Cardiac septum (tissue), 1 donor: ENCODE measurements around the gene LRRC9. TPM values are rescaled to one million over a fixed set of nuclear protein-coding genes. Genes with fewer than 3 reads are reported as not detected.
"Not testable (repeated sequence)": the region's sequence is repeated elsewhere in the genome, so short reads cannot be mapped to it uniquely, and the experiment has no call there.

Experiments
- DNase-seq: peaks from one replicate; pipeline ENCODE4 v3.0.0-alpha.2; 2020; ENCODE audit warnings: low spot score
- intact Hi-C: fragments of 100-400 bp; cut with DNase I; formaldehyde crosslinking; loops from one replicate; pipeline ENCODE4 v1.14.0; 2022
- total RNA-seq: library from RNA; stranded (reverse); fragmentation: NEBNext Ultra II Directional; extraction: Animal tissue kit (Norgen Biotek cat#: 25700); gene quantifications from one replicate; pipeline ENCODE4 v1.2.1, GENCODE V29; 2021
- donor health status: DM: no; HTN: no; CAD: no.

The LRRC9 gene
- total RNA-seq, 1 donor from 2014 or later: 0.24 TPM

- intact Hi-C loops: no loop called here
- no peak for DNase-seq
These were observed 105.6 kb downstream of the LRRC9 start for GRCh38 chr14:60025571-60025970.

- no peak for DNase-seq
- intact Hi-C loops: no loop called here
These were observed 115.2 kb downstream of the LRRC9 start for GRCh38 chr14:60035177-60035576.

- DNase-seq, intact Hi-C loops: not testable (repeated sequence)
These were observed 128.0 kb downstream of the LRRC9 start for GRCh38 chr14:60047976-60048375.

GRCh38 chr14:60051721-60052221, 131.8 kb downstream of the LRRC9 start:
- intact Hi-C loops: loop anchor here (10.0 kb wide), 1 partner anchor 87 kb away; no protein-coding TSS in a partner anchor
- no peak for DNase-seq

GRCh38 chr14:60058087-60058486, 138.1 kb downstream of the LRRC9 start:
- DNase-seq: no peak
- intact Hi-C loops: loop anchor here (10.0 kb wide), 1 partner anchor 93 kb away; no protein-coding TSS in a partner anchor

- intact Hi-C loops: no loop called here
- DNase-seq: no peak
These were observed 141.4 kb downstream of the LRRC9 start for GRCh38 chr14:60061371-60061770.

GRCh38 chr14:60064491-60065072, 144.6 kb downstream of the LRRC9 start:
- DNase-seq: no peak
- intact Hi-C loops: loop anchor here (5.0 kb wide), 2 partner anchors 103 to 118 kb away; partner anchors contain the start of gene DHRS7

- intact Hi-C loops: loop anchor here (5.0 kb wide), 2 partner anchors 99 to 114 kb away; partner anchors contain the start of gene DHRS7
These were observed 147.9 kb downstream of the LRRC9 start for GRCh38 chr14:60067882-60068281.

GRCh38 chr14:60079723-60080122, 159.8 kb downstream of the LRRC9 start:
- intact Hi-C loops: no loop called here
- no peak for DNase-seq

More at GRCh38 chr14:60067882-60068281, 147.9 kb downstream of the LRRC9 start:
- no peak for DNase-seq

- DNase-seq: no peak
- intact Hi-C loops: no loop called here
These were observed 165.1 kb downstream of the LRRC9 start for GRCh38 chr14:60085085-60085484.

GRCh38 chr14:60085693-60086092, 165.7 kb downstream of the LRRC9 start:
- intact Hi-C loops: no loop called here
- no peak for DNase-seq

GRCh38 chr14:60087668-60088067, 167.7 kb downstream of the LRRC9 start:
- intact Hi-C loops: no loop called here
- no peak for DNase-seq

- DNase-seq: no peak
- intact Hi-C loops: no loop called here
These were observed 169.3 kb downstream of the LRRC9 start for GRCh38 chr14:60089221-60089620.

- no peak for DNase-seq
- intact Hi-C loops: loop anchor here (2.0 kb wide), 1 partner anchor 74 kb away; the partner anchor contains the start of gene DHRS7
These were observed 171.0 kb downstream of the LRRC9 start for GRCh38 chr14:60090864-60091519.

- intact Hi-C loops: loop anchor here (2.0 kb wide), 2 partner anchors 73 to 157 kb away; partner anchors contain the start of genes DHRS7 and PPM1A
- peak; percentile 99 for DNase-seq
These were observed 171.9 kb downstream of the LRRC9 start, which contains the start of gene PCNX4 for GRCh38 chr14:60091550-60092525. Gene PCNX4 (plus strand): TSS chr14:60091923. CDS start chr14:60107639, 15,716 bp downstream.

- intact Hi-C loops: loop anchor here (2.0 kb wide), 1 partner anchor 156 kb away; the partner anchor contains the start of gene PPM1A
- no peak for DNase-seq
These were observed 172.6 kb downstream of the LRRC9 start for GRCh38 chr14:60092526-60092920.

GRCh38 chr14:60093080-60093479, 173.1 kb downstream of the LRRC9 start:
- DNase-seq: no peak
- intact Hi-C loops: loop anchor here (2.0 kb wide), 1 partner anchor 156 kb away; the partner anchor contains the start of gene PPM1A

- intact Hi-C loops: loop anchor here (2.0 kb wide), 1 partner anchor 155 kb away; the partner anchor contains the start of gene PPM1A
- no peak for DNase-seq
These were observed 173.7 kb downstream of the LRRC9 start for GRCh38 chr14:60093606-60094005.

GRCh38 chr14:60094306-60094897, 174.5 kb downstream of the LRRC9 start:
- no peak for DNase-seq
- intact Hi-C loops: no loop called here
